Measurements from ENCODE around the gene ATOH7.
"Not testable (repeated sequence)": the region's sequence is repeated elsewhere in the genome, so short reads cannot be mapped to it uniquely, and the experiment has no call there.

The ATOH7 gene

DNA sequence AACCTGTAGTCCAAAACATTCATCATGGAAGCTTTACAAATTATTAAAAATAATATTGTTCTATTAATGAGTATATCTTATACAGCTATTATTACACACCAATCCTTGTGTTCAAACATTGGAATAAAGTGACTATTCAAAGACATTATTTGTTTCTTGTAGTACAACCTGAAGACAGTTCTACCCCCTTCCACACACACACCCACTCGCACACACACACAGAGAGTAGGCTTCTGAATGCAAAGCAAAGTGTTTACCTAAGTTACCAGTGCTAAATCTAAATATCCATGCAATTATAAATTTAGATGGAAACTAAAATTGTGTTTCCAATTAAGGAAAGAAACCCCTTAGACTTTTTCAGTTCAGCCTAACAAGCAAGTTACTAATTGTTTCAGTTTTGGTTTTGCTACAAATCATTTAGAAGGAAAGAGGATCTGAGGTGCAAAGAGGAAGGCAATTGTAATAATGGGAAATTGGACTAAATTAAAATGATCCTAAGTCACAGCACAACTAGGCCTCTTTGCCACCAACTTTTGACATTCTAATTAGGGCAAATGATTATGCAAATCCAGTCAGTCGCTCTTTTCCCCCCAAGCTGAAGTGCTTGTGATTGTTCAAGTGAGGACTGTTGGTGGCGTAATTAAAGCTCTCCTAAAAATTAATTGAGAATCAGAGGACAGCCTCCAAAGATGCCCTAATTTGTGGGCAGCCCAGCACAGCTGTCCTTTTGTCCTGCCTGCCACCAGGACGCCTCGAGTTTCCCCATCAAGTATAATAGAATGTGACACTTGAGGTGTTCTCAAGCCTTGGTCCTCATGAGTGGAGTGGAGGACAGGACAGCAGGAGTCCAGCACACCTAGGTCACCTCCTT, 19.9 kb upstream of the ATOH7 start:
- H3K36me3 ChIP-seq (ENCODE audit: control insufficient read depth in 1 of 2, insufficient read depth in 2 of 2, low read length in 2 of 2), result no peaks in the 10 kb centered on the region
- H3K9me3 ChIP-seq (ENCODE audit: control insufficient read depth in 1 of 2, low read length in 2 of 2), result no peaks in the 10 kb centered on the region
- no peaks in the 10 kb centered on the region for H3K4me1 ChIP-seq (ENCODE audit: control insufficient read depth in 1 of 2, insufficient read depth in 2 of 2, low read length in 2 of 2)
- H3K27ac ChIP-seq (ENCODE audit: low read length), result no peak overlapping the region
- no peaks in the 10 kb centered on the region for H3K27me3 ChIP-seq (ENCODE audit: low read depth, low read length)
- no peak overlapping the region for H3K4me3 ChIP-seq (ENCODE audit: low read depth in 1 of 2, low read length in 2 of 2)

DNA sequence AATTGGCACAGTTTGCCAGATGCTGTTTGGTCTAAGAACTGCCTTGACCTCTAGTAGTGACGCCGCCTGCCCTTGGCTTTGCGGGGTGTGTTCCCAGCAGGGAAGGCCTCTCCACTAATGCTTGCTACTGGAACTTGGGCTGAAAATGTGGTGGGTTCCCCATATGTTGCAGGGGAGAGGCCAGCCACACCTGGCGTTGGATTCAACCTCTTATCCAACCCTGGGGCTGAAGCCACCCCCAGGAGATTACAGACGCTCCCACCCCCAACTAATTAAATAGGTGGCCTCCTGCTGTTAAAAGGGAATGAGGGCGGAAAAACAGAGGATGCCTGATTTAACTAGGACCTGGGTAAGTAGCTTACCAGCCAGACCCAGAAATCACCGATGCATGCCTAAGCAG, 19.2 kb upstream of the ATOH7 start:
- H3K4me1 ChIP-seq (ENCODE audit: control insufficient read depth in 1 of 2, insufficient read depth in 2 of 2, low read length in 2 of 2), result no peaks in the 10 kb centered on the region
- no peaks in the 10 kb centered on the region for H3K36me3 ChIP-seq (ENCODE audit: control insufficient read depth in 1 of 2, insufficient read depth in 2 of 2, low read length in 2 of 2)
- no peak overlapping the region for H3K4me3 ChIP-seq (ENCODE audit: low read depth in 1 of 2, low read length in 2 of 2)
- H3K27me3 ChIP-seq (ENCODE audit: low read depth, low read length), result no peaks in the 10 kb centered on the region
- H3K27ac ChIP-seq (ENCODE audit: low read length), result no peak overlapping the region
- no peaks in the 10 kb centered on the region for H3K9me3 ChIP-seq (ENCODE audit: control insufficient read depth in 1 of 2, low read length in 2 of 2)

DNA sequence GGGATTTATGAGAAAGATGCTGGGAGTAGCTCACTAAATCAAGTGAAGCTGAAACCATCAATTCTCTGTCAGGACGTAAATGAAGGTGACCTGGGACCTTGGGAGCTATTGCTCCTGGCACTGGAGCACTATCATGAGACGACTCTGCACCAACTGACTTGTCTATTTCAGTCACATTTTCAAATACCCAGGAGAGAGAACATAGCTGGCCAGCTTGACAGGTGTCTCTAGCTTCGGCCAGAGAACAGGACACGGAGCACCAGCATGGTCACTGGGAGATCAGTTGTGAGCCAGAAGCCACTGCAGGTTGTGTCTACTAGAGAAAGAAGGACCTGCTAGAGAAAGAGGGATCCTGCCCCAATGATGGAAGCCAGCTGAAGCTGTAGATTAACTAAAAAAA, 17.4 kb upstream of the ATOH7 start:
- H3K4me1 ChIP-seq (ENCODE audit: control insufficient read depth in 1 of 2, insufficient read depth in 2 of 2, low read length in 2 of 2), result no peaks in the 10 kb centered on the region
- no peaks in the 10 kb centered on the region for H3K27me3 ChIP-seq (ENCODE audit: low read depth, low read length)
- no peak overlapping the region for H3K4me3 ChIP-seq (ENCODE audit: low read depth in 1 of 2, low read length in 2 of 2)
- H3K9me3 ChIP-seq (ENCODE audit: control insufficient read depth in 1 of 2, low read length in 2 of 2), result no peaks in the 10 kb centered on the region
- H3K27ac ChIP-seq (ENCODE audit: low read length), result no peak overlapping the region
- no peaks in the 10 kb centered on the region for H3K36me3 ChIP-seq (ENCODE audit: control insufficient read depth in 1 of 2, insufficient read depth in 2 of 2, low read length in 2 of 2)

DNA sequence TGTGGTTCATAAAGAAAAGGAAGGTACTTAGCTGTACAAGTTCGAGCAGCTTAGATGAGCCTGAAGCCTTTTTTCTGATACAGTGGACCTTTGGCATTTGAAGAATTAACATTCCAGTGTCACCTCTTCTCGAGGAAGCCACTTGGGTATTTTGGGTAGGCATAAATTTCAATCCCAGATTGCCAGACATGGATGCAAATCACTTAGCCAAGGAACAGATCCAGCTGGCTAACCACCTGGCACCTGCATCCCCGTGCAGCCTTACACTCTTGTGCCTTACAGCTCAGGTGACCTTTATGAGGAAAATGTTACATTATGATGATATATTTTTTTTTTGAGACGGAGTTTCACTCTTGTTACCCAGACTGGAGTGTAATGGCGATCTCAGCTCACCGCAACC, 16.0 kb upstream of the ATOH7 start:
- no peak overlapping the region for H3K27ac ChIP-seq (ENCODE audit: low read length)
- H3K4me1 ChIP-seq (ENCODE audit: control insufficient read depth in 1 of 2, insufficient read depth in 2 of 2, low read length in 2 of 2), result no peaks in the 10 kb centered on the region
- no peak overlapping the region for H3K4me3 ChIP-seq (ENCODE audit: low read depth in 1 of 2, low read length in 2 of 2)
- no peaks in the 10 kb centered on the region for H3K9me3 ChIP-seq (ENCODE audit: control insufficient read depth in 1 of 2, low read length in 2 of 2)
- H3K27me3 ChIP-seq (ENCODE audit: low read depth, low read length), result no peaks in the 10 kb centered on the region
- no peaks in the 10 kb centered on the region for H3K36me3 ChIP-seq (ENCODE audit: control insufficient read depth in 1 of 2, insufficient read depth in 2 of 2, low read length in 2 of 2)

DNA sequence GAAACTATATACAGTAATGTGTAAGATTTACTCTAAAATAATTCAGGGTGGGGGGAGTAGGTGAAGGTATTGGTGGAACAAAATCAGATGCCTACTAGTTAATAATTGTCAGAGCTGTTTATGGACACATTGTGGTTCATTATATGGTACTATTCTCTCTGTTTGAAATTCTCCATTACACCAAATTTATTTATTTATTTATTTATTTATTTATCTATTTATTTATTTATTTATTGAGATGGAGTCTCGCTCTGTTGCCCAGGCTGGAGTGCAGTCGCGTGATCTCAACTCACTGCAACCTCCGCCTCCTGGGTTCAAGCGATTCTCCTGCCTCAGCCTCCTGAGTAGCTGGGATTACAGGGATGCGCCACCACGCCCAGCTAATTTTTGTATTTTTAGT, 14.5 kb upstream of the ATOH7 start:
- H3K36me3 ChIP-seq (ENCODE audit: control insufficient read depth in 1 of 2, insufficient read depth in 2 of 2, low read length in 2 of 2); H3K4me3 ChIP-seq (ENCODE audit: low read depth in 1 of 2, low read length in 2 of 2); H3K27ac ChIP-seq (ENCODE audit: low read length); H3K4me1 ChIP-seq (ENCODE audit: control insufficient read depth in 1 of 2, insufficient read depth in 2 of 2, low read length in 2 of 2); H3K9me3 ChIP-seq (ENCODE audit: control insufficient read depth in 1 of 2, low read length in 2 of 2); H3K27me3 ChIP-seq (ENCODE audit: low read depth, low read length): not testable (repeated sequence)

DNA sequence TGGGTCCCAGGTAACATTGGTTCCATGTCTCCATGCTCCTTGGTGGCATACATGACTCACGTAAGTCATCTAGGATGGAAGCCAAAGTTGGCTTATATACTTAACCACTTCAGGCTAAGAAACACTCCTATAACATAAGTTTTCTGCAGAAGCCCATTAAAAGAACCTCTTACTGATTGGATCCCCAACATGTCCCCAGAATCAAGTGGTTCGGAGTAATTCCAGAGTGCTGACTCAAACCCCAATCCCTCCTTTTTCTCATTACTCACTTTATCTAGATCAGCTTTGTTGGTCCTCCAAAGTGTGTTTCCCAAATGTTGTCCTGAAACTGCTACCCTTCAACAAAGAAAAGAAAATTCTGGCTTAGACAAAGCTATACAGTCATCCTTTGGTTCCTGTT, 10.1 kb upstream of the ATOH7 start:
- Histone ChIP-seq H3K4me3 (ENCODE audit: low read depth in 1 of 2, low read length in 2 of 2) (no peak overlapping the region), H3K4me1 (ENCODE audit: control insufficient read depth in 1 of 2, insufficient read depth in 2 of 2, low read length in 2 of 2) (no peaks in the 10 kb centered on the region), H3K36me3 (ENCODE audit: control insufficient read depth in 1 of 2, insufficient read depth in 2 of 2, low read length in 2 of 2) (no peaks in the 10 kb centered on the region), H3K27me3 (ENCODE audit: low read depth, low read length) (no peaks in the 10 kb centered on the region), H3K27ac (ENCODE audit: low read length) (no peak overlapping the region), H3K9me3 (ENCODE audit: control insufficient read depth in 1 of 2, low read length in 2 of 2) (no peaks in the 10 kb centered on the region)

DNA sequence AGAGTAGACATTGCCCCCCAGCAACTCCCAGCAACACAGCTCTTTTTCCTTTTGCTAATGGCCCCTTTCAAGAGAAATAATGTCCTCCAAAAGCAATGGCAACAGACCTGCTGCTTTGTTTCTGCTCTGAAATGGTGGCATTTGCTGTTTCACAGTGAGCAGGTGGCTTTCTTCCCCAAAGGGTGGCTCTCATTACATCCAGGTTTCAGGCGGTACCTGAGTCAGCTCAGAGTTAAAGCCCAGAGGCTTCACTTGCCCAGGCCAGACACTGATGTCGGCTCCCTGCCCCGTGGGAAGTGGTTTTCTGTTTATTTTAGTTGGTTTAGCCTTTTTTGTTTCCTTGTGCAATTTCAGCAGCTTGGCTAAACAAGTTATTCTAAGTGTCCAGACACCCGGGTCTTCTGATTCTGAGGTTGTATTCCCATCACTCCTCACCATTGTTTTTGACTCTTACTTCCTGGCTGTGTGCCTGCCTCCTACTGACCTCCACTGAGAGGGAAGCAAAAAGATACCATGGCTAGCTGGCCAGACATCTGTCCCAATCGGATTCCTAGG, 7.8 kb upstream of the ATOH7 start:
- no peak overlapping the region for H3K4me3 ChIP-seq (ENCODE audit: low read depth in 1 of 2, low read length in 2 of 2)
- H3K4me1 ChIP-seq (ENCODE audit: control insufficient read depth in 1 of 2, insufficient read depth in 2 of 2, low read length in 2 of 2), result no peaks in the 10 kb centered on the region
- H3K9me3 ChIP-seq (ENCODE audit: control insufficient read depth in 1 of 2, low read length in 2 of 2), result no peaks in the 10 kb centered on the region
- no peak overlapping the region for H3K27ac ChIP-seq (ENCODE audit: low read length)
- no peaks in the 10 kb centered on the region for H3K36me3 ChIP-seq (ENCODE audit: control insufficient read depth in 1 of 2, insufficient read depth in 2 of 2, low read length in 2 of 2)
- no peaks in the 10 kb centered on the region for H3K27me3 ChIP-seq (ENCODE audit: low read depth, low read length)

DNA sequence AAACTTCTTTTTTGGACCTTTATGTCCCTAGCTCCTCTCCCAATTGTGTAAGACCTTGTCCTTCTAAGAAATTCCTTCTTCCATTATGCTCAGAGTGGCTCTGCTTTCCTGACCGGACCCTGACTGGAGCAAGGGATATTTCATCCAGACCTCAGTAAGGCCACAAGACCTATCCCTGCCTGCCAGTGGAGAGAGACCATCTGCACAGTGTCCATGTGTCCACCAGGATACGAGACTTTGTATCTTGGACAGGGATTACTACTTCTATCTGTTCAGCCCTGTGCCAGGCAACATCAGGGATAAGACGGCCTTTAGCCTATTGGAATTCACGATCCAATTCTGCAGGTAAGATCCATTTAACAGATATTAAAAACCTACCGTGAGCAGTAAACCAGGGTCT, 7.2 kb upstream of the ATOH7 start:
- no peak overlapping the region for H3K4me3 ChIP-seq (ENCODE audit: low read depth in 1 of 2, low read length in 2 of 2)
- no peaks in the 10 kb centered on the region for H3K4me1 ChIP-seq (ENCODE audit: control insufficient read depth in 1 of 2, insufficient read depth in 2 of 2, low read length in 2 of 2)
- no peak overlapping the region for H3K27ac ChIP-seq (ENCODE audit: low read length)
- no peaks in the 10 kb centered on the region for H3K27me3 ChIP-seq (ENCODE audit: low read depth, low read length)
- no peaks in the 10 kb centered on the region for H3K36me3 ChIP-seq (ENCODE audit: control insufficient read depth in 1 of 2, insufficient read depth in 2 of 2, low read length in 2 of 2)
- no peaks in the 10 kb centered on the region for H3K9me3 ChIP-seq (ENCODE audit: control insufficient read depth in 1 of 2, low read length in 2 of 2)

DNA sequence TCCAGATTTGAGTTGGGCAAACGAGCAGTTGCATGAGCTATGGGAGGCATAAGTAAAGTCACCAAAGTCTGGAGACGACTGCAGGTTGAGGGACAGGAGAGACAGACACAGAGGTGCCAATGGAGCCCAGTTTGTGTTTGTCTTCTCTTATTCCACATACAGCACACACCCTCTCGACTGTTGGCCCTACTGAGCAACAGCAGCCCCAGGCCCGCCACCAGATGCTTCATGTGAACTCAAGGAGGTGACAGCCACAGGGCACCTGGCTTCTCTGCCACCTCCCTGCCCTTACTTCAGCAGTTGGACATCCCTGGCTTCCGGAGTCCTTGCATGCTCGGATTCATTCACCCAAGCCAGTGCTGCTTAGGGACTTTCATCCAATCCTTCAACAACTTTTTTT, 6.5 kb upstream of the ATOH7 start:
- Histone ChIP-seq H3K27ac (ENCODE audit: low read length) (no peak overlapping the region), H3K9me3 (ENCODE audit: control insufficient read depth in 1 of 2, low read length in 2 of 2) (no peaks in the 10 kb centered on the region), H3K4me1 (ENCODE audit: control insufficient read depth in 1 of 2, insufficient read depth in 2 of 2, low read length in 2 of 2) (no peaks in the 10 kb centered on the region), H3K27me3 (ENCODE audit: low read depth, low read length) (no peaks in the 10 kb centered on the region), H3K36me3 (ENCODE audit: control insufficient read depth in 1 of 2, insufficient read depth in 2 of 2, low read length in 2 of 2) (no peaks in the 10 kb centered on the region), H3K4me3 (ENCODE audit: low read depth in 1 of 2, low read length in 2 of 2) (no peak overlapping the region)

DNA sequence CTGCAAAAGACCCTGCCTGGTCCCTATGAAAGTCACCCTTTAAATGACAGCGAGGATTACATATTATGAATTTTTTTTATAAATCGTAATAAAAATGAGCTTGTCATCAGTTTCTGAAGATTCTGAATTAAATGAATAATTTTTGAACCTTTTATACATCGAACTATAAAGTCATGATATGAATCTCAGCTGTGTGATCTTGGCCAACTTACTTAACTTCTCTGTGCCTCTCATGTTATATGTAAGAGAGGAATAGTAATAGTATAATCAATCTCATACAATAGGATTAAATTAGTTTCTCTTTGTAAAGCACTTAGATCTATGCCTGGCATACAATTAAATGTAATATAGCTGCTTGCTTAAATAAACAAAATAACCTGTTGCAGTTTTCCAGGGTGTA, 5.3 kb upstream of the ATOH7 start:
- Histone ChIP-seq H3K36me3 (ENCODE audit: control insufficient read depth in 1 of 2, insufficient read depth in 2 of 2, low read length in 2 of 2) (no peaks in the 10 kb centered on the region), H3K27ac (ENCODE audit: low read length) (no peak overlapping the region), H3K27me3 (ENCODE audit: low read depth, low read length) (no peaks in the 10 kb centered on the region), H3K9me3 (ENCODE audit: control insufficient read depth in 1 of 2, low read length in 2 of 2) (no peaks in the 10 kb centered on the region), H3K4me3 (ENCODE audit: low read depth in 1 of 2, low read length in 2 of 2) (no peak overlapping the region), H3K4me1 (ENCODE audit: control insufficient read depth in 1 of 2, insufficient read depth in 2 of 2, low read length in 2 of 2) (no peaks in the 10 kb centered on the region)

DNA sequence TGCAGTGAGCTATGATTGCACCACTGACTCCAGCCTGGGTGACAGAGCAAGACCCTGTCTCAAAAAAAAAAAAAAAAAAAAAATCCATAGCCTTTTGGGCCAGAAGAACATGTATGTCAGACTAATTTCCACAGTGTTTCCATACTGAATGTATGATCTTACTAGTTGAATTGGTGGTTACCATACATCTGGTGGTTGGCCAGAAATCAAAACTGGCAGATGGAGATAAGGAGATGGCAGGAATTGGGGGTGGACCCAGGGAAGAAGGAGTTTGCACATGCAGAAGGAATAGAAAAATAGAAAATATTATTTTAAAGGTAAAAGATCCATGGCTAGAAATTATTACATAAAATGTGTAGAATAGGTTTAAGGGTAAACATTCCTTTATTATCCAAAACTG, 3.7 kb upstream of the ATOH7 start:
- Histone ChIP-seq H3K27me3 (ENCODE audit: low read depth, low read length) (no peaks in the 10 kb centered on the region), H3K27ac (ENCODE audit: low read length) (no peak overlapping the region), H3K9me3 (ENCODE audit: control insufficient read depth in 1 of 2, low read length in 2 of 2) (no peaks in the 10 kb centered on the region), H3K36me3 (ENCODE audit: control insufficient read depth in 1 of 2, insufficient read depth in 2 of 2, low read length in 2 of 2) (no peaks in the 10 kb centered on the region), H3K4me1 (ENCODE audit: control insufficient read depth in 1 of 2, insufficient read depth in 2 of 2, low read length in 2 of 2) (no peaks in the 10 kb centered on the region), H3K4me3 (ENCODE audit: low read depth in 1 of 2, low read length in 2 of 2) (no peak overlapping the region)

DNA sequence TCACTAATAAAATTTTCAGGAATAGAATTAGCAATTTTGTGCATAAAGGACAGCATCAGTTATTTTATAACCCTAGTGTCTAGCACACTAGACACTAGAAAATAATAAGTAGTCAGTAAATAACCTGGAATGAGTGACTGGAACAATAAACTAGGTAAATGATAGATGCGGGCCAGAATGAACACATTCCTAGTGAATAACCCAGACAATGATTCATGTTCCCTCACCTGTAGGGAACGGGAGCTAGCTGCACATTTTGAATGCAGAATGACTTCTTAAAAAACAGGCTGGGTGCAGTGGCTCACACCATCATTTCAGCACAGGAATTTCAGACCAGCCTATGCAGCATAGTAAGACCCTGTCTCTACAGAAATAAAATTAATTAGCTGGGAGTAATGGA, 3.2 kb upstream of the ATOH7 start:
- no peaks in the 10 kb centered on the region for H3K9me3 ChIP-seq (ENCODE audit: control insufficient read depth in 1 of 2, low read length in 2 of 2)
- H3K27me3 ChIP-seq (ENCODE audit: low read depth, low read length), result no peaks in the 10 kb centered on the region
- no peaks in the 10 kb centered on the region for H3K36me3 ChIP-seq (ENCODE audit: control insufficient read depth in 1 of 2, insufficient read depth in 2 of 2, low read length in 2 of 2)
- no peak overlapping the region for H3K27ac ChIP-seq (ENCODE audit: low read length)
- no peaks in the 10 kb centered on the region for H3K4me1 ChIP-seq (ENCODE audit: control insufficient read depth in 1 of 2, insufficient read depth in 2 of 2, low read length in 2 of 2)
- no peak overlapping the region for H3K4me3 ChIP-seq (ENCODE audit: low read depth in 1 of 2, low read length in 2 of 2)

All from muscle layer of duodenum (tissue), 2 donors.